ENCODE results near the gene SKIC2. TPM values are rescaled to one million over a fixed set of nuclear protein-coding genes. Genes with fewer than 3 reads are reported as not detected.

SKIC2 gene
- total RNA-seq, 1 experiment from 2014 or later = 81.8 TPM

GRCh38 chr6:31935021-31935420 is 24.0 kb upstream of the SKIC2 start (continued):
- no peak for TF ChIP-seq PRDM15 (CRISPR knock-in tag; IDR thresholded peaks at IDR 0.05)
- no peak for TF ChIP-seq GABPB1 (CRISPR knock-in tag; IDR thresholded peaks at IDR 0.05)
- no peak for TF ChIP-seq NR3C1 (CRISPR knock-in tag; conservative IDR thresholded peaks at IDR 0.05; ENCODE audit: low read depth)
- TF ChIP-seq CBFB (CRISPR knock-in tag; IDR thresholded peaks at IDR 0.05; ENCODE audit: low read depth) = no peak
- TF ChIP-seq ESRRA (CRISPR knock-in tag; IDR thresholded peaks at IDR 0.05; ENCODE audit: borderline replicate concordance) = no peak
- no peak for TF ChIP-seq FOXJ3 (CRISPR knock-in tag; IDR thresholded peaks at IDR 0.05; ENCODE audit: borderline replicate concordance)
- TF ChIP-seq GRHL2 (CRISPR knock-in tag; IDR thresholded peaks at IDR 0.05; ENCODE audit: insufficient replicate concordance, severe bottlenecking) = no peak
- TF ChIP-seq NFE2L1 (CRISPR knock-in tag; IDR thresholded peaks at IDR 0.05) = no peak
- no peak for TF ChIP-seq NFATC4 (CRISPR knock-in tag; IDR thresholded peaks at IDR 0.05)
- TF ChIP-seq JAZF1 (CRISPR knock-in tag; IDR thresholded peaks at IDR 0.05) = no peak
- TF ChIP-seq TEAD1 (CRISPR knock-in tag; IDR thresholded peaks at IDR 0.05) = no peak

- Mint-ChIP-seq H3K27me3 (ENCODE audit: low read depth) (peaks cover 10% of the 10 kb centered on the region), H3K9me3 (peaks cover 12% of the 10 kb centered on the region), H3K36me3 (no peaks in the 10 kb centered on the region), H3K4me3 (no peak overlapping the region), H3K27ac (no peak overlapping the region), H3K4me1 (peaks cover 7% of the 10 kb centered on the region)
- DNase-seq (ENCODE audit: low spot score) = no peak
- ATAC-seq = no peak
- ChIA-PET CTCF (no interaction called here), POLR2A (no interaction called here)
- no peak for TF ChIP-seq ATF2 (CRISPR knock-in tag; IDR thresholded peaks at IDR 0.05; ENCODE audit: borderline replicate concordance, low read depth)
- no peak for TF ChIP-seq ATF1 (CRISPR knock-in tag; IDR thresholded peaks at IDR 0.05)
- TF ChIP-seq ZNF281 (CRISPR knock-in tag; IDR thresholded peaks at IDR 0.05) = no peak
- TF ChIP-seq ZNF671 (CRISPR knock-in tag; IDR thresholded peaks at IDR 0.05) = no peak
- TF ChIP-seq CREB1 (CRISPR knock-in tag; IDR thresholded peaks at IDR 0.05) = no peak
- TF ChIP-seq ATF3 (CRISPR knock-in tag; conservative IDR thresholded peaks at IDR 0.05) = no peak
- no peak for TF ChIP-seq MXD4 (CRISPR knock-in tag; IDR thresholded peaks at IDR 0.05; ENCODE audit: borderline replicate concordance)
- TF ChIP-seq NR2C2 (CRISPR knock-in tag; IDR thresholded peaks at IDR 0.05) = no peak
- TF ChIP-seq JAZF1 (CRISPR knock-in tag; IDR thresholded peaks at IDR 0.05) = no peak
- TF ChIP-seq EMX1 (CRISPR knock-in tag; IDR thresholded peaks at IDR 0.05) = no peak
Measured at GRCh38 chr6:31935823-31936222, 23.2 kb upstream of the SKIC2 start.
